Left ventricle myocardium superior (tissue), 1 donor: ENCODE results near the gene QPRT. TPM values are rescaled to one million over a fixed set of nuclear protein-coding genes. Genes with fewer than 3 reads are reported as not detected.
"Not testable (repeated sequence)": the region's sequence is repeated elsewhere in the genome, so short reads cannot be mapped to it uniquely, and the experiment has no call there.

Experiments
- ATAC-seq: fragments of 200-7000 bp; cut with Tn5 transposase; one replicate; pipeline ENCODE4 v1.9.1; 2020; ENCODE audit warnings: mild to moderate bottlenecking, moderate library complexity
- DNase-seq: peaks from one replicate; pipeline ENCODE4 v3.0.0-alpha.2; 2020
- intact Hi-C: fragments of 100-400 bp; cut with micrococcal nuclease; formaldehyde crosslinking; loops from one replicate; pipeline ENCODE4 v1.11.0; 2022
- long read RNA-seq: library from polyadenylated mRNA; unstranded; transcript quantifications from one replicate; pipeline ENCODE4 v2.0.0, GENCODE V29; 2021
- total RNA-seq: library from RNA; stranded (reverse); fragmentation: NEBNext Ultra II Directional; extraction: Animal tissue kit (Norgen Biotek cat#: 25700); gene quantifications from one replicate; pipeline ENCODE4 v1.2.1, GENCODE V29; 2021
- donor health status: DM: no; HTN: yes; CAD: no; lungs with severe emphysema.

QPRT gene
- total RNA-seq: 26.0 TPM
- long read RNA-seq, transcript QPRT-202 (4 exons, 2,343 nt): major isoform, 57 of 65 reads
- long read RNA-seq, partial matches to known transcripts: 3 of 65 reads
- long read RNA-seq, other reads (novel, unspliced or antisense): 3 of 65 reads

- intact Hi-C loops: no loop called here
- ATAC-seq (peak; percentile 85), DNase-seq (peak; percentile 68)
Observed at GRCh38 chr16:29678691-29679267, at the start of gene QPRT. Gene QPRT (plus strand): TSS chr16:29679180. CDS start chr16:29679198, 18 bp downstream.

- intact Hi-C loops, DNase-seq, ATAC-seq: not testable (repeated sequence)
Observed at GRCh38 chr16:29629318-29629717, 49.7 kb upstream of the QPRT start.

DNA sequence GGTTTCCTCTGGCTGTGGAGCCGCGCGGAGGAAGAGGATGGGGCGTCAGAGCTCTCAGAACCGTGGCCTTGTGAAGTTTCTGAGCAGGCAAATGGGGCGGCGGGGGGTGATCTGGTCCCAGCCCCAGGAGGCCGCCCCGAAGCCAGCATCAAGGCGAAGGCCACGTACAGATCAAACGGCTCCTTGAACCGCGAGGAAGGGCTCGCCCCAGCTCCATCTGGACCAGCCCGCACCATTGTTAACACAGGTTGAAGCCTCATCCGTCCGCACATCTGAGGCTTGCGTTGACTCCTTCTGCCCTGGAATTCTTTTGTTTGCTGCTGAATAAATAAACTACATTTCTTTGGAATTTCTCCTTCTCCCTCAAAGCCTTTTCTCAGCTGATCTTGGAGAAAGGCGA, 47.3 kb upstream of the QPRT start:
- DNase-seq, intact Hi-C loops, ATAC-seq: not testable (repeated sequence)

DNA sequence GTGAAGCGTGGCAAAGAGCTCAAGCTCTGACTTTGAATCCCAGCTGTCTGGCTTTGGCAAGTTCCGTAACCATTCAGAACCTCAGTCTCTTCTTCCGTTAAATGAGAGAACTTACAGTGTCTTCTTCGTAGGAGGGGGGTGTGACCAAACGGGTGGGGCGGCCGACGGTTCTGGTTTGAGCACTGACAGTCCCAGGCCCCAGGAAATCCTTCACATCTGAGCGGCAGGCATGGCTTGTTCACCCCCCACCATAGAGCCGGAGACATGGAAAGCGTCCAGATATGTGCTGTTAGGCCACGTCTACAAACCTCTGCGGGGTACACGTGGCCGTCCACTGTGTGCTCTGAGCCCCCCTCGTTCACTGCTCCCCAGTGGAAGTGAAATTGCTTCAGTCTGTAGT, 43.1 kb upstream of the QPRT start:
- DNase-seq, ATAC-seq, intact Hi-C loops: not testable (repeated sequence)

GRCh38 chr16:29636368-29636767, 42.6 kb upstream of the QPRT start:
- intact Hi-C loops, DNase-seq, ATAC-seq: not testable (repeated sequence)

- DNase-seq, intact Hi-C loops, ATAC-seq: not testable (repeated sequence)
Observed at GRCh38 chr16:29638751-29639150, 40.2 kb upstream of the QPRT start.

- intact Hi-C loops: no loop called here
- no peak for ATAC-seq
- no peak for DNase-seq
Observed at GRCh38 chr16:29641561-29641960, 37.4 kb upstream of the QPRT start.

- intact Hi-C loops: no loop called here
- DNase-seq: no peak
- ATAC-seq: no peak
Observed at GRCh38 chr16:29643596-29643995, 35.4 kb upstream of the QPRT start.

DNA sequence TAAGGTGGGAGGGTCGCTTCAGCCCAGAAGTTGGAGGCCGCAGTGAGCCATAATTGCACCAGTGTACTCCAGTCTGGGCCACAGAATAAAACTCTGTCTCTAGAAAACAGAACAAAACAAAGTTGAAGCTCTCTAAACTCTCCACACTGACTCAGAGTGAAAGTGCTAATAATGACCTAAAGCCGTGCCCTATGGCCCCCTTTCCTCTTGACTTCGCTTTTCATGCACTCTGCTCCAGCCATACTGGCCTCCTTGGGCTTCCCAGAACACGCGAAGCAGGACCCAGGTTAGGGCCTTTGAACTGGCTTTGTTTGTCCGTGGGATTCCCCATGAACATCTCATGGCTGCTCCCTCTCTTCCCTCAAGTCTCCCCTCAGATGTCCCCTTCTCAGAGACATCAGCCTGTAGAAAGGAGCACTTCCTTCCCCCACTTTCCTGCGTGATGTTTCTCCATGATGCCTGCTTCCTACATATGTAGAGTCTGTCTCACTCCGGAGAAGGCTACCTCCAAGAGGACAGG, 34.6 kb upstream of the QPRT start:
- DNase-seq (no peak), ATAC-seq (peak; percentile 12)
- intact Hi-C loops: no loop called here

- ATAC-seq (no peak), DNase-seq (no peak)
- intact Hi-C loops: no loop called here
Observed at GRCh38 chr16:29644973-29645693, 33.8 kb upstream of the QPRT start.

- intact Hi-C loops: no loop called here
- DNase-seq (no peak), ATAC-seq (no peak)
Observed at GRCh38 chr16:29645694-29646187, 33.2 kb upstream of the QPRT start.

- ATAC-seq (no peak), DNase-seq (no peak)
- intact Hi-C loops: no loop called here
Observed at GRCh38 chr16:29646947-29647346, 32.0 kb upstream of the QPRT start.

DNA sequence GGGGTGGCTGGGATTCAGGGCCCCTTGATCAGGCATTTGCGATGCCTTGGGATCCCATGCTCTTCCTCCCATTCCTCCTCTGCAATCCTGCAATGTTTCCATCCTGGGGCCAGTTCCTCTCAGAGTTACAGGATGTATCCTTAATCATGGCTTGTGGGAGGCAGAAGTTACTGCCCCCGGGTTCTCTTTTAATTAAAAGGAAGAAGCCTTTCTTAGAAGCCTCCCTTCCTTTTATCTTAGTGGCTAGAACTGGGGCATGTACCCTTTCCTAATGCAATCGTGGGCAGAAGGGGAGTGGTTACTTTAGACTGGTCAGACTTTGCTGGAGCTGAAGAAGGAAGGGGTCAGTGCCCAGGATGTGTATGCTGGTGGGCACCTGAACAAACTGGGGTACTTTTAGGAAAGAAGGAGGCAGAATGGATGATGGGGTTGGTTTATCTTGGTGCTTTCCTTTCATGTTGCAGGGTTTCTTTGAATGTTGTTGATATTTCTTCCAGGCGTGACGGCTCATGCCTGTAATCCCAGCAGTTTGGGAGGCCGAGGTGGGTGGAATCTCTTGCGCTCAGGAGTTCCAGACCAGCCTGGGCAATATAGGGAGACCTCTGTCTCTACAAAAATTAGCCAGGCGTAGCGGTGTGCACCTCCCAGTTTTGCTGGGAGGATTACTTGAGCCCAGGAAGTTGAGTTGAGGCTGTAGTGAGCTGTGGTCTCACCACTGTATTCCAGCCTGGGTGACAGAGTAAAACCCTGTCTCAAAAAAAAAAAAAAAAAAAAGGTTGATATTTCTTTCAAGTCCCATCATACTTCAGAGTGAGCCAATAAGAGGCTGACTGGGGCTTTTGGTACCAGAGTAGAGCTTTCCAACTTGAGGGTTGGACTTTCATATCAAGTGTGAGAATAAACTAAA, 29.1 kb upstream of the QPRT start:
- ATAC-seq: no peak
- intact Hi-C loops: no loop called here
- DNase-seq: no peak

DNA sequence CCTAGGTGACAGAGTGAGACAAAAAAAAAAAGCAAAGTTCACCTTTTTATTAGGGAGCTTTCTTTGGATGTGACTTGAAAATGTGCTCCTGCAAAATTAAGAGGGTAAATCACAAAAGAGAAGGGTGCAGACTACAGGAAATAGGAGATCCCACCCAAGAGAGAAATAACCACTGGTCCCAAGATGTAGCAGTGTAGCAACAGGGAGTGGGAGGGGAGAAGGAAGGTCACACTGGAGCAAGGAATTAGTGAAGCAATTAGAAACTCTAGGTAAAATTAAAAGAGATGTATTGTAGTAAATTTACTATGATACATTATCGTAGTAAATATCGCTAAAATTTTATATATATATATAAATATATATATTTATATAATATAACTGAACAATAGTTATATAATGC, 28.2 kb upstream of the QPRT start:
- DNase-seq (no peak), ATAC-seq (no peak)
- intact Hi-C loops: no loop called here

- intact Hi-C loops: no loop called here
- ATAC-seq (no peak), DNase-seq (no peak)
Observed at GRCh38 chr16:29651774-29652349, 27.1 kb upstream of the QPRT start.

DNA sequence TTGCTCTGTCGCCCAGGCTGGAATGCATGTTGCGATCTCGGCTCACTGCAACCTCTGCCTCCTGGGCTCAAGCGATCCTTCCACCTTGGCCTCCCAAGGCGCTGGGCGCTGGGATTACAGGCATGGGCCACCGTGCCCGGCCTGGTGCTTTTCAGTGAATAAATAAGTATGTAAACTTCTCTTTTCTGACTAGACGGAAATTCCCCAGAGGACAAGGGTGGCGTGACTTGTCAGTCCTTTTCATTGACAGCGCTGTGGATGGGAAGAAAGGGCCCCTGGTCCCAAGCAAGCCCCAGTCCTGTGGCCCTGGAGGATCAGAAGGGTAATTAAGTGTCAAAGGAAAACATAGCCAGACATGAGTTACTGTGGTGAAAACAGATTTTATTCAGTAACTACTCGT, 25.5 kb upstream of the QPRT start:
- no peak for DNase-seq
- ATAC-seq: no peak
- intact Hi-C loops: no loop called here

DNA sequence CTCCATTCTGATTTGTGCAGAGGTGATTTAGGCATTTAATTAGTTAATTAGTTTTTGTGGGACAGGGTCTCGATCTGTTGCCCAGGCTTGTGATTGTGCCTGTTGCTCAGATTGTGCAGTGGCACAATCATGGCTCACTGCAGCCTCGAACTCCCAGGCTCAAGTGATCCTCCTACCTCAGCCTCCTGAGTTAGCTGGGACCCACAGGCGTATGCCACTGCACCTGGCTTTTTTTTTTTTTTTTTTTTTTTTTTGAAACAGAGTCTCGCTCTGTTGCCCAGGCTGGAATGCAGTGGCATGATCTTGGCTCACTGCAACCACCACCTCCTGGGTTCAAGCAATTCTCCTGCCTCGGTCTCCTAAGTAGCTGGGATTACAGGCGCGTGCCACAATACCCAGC, 25.1 kb upstream of the QPRT start:
- intact Hi-C loops, ATAC-seq: not testable (repeated sequence)

GRCh38 chr16:29656688-29657523, 22.1 kb upstream of the QPRT start:
- no peak for DNase-seq
- intact Hi-C loops: no loop called here
- ATAC-seq: no peak

More for the DNA sequence above, 25.1 kb upstream of the QPRT start:
- DNase-seq: not testable (repeated sequence)
